Lower leg skin (tissue), 3 donors: Measurements from ENCODE around the gene ATP2B2.

ENCODE experiments used
- CTCF ChIP-seq, 3 donors: fragments of 450-650 bp; IDR thresholded peaks; one replicate each; pipeline ENCODE4 v1.5.1; 2016; ENCODE audit warnings: antibody characterized with exemption in 3 of 3, mild to moderate bottlenecking in 3 of 3, moderate library complexity in 2 of 3
- POLR2A ChIP-seq, 2 donors: fragments of 450-650 bp; IDR thresholded peaks; one replicate each; pipeline ENCODE4 v1.6.1; 2016 to 2017; ENCODE audit warnings: antibody characterized with exemption in 2 of 2, mild to moderate bottlenecking in 1 of 2, moderate library complexity in 1 of 2

GRCh38 chr3:10457560-10457959 lies 47.8 kb downstream of the ATP2B2 start:
- no peak for TF ChIP-seq CTCF (IDR thresholded peaks at IDR 0.05)
- TF ChIP-seq POLR2A (IDR thresholded peaks at IDR 0.05) = no peak
